Islet of Langerhans (tissue), 1 donor: Measurements from ENCODE around the gene FAIM2.

Experiments used
- FAIRE-seq: peaks from one replicate; lab custom pipeline; 2011; peaks lifted over from hg19 to GRCh38; lab: Jason Lieb, UNC

FAIM2 gene

GRCh38 chr12:49823350-49823749, 80.3 kb downstream of the FAIM2 start:
- FAIRE-seq = no peak

GRCh38 chr12:49821373-49822287, 82.1 kb downstream of the FAIM2 start:
- no peak for FAIRE-seq

GRCh38 chr12:49819786-49820185, 83.9 kb downstream of the FAIM2 start:
- FAIRE-seq = no peak

DNA sequence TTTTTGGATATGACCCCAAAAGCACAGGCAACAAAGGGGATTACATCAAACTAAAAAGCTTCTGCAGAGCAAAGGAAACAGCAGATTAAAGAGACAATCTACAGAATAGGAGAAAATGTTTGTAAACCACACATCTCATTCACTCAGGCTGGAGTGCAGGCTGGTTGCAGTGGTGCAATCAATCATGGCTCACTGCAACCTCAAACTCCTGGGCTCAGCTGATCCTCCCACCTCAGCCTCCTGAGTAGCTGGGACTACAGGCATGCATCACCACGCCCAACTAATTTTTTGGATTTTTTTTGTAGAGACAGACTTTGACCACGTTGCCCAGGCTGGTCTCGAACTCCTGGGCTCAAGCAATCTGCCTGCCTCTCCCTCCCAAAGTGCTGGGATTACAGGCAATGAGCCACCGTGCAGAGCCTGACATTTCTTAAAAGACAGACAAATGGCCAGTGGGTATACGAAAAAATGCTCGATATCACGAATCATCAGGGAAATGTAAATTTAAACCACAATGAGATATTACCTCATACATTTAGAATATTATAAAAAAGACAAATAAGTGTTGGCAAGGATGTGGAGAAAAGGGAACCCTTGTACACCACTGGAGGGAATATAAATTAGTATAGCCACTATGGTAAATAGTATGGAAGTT, 85.3 kb downstream of the FAIM2 start:
- FAIRE-seq = no peak
